Measurements from ENCODE around the gene CCAR1. TPM values are rescaled to one million over a fixed set of nuclear protein-coding genes. Genes with fewer than 3 reads are reported as not detected.
"Not testable (repeated sequence)": the region's sequence is repeated elsewhere in the genome, so short reads cannot be mapped to it uniquely, and the experiment has no call there.

The CCAR1 gene
- total RNA-seq, 1 donor from 2014 or later, result 124 TPM

- Mint-ChIP-seq H3K36me3 (no peaks in the 10 kb centered on the region), H3K27me3 (ENCODE audit: low read depth) (no peaks in the 10 kb centered on the region), H3K4me1 (no peaks in the 10 kb centered on the region), H3K27ac (no peak overlapping the region), H3K9me3 (no peaks in the 10 kb centered on the region), H3K4me3 (no peak overlapping the region)
- DNase-seq (ENCODE audit: low spot score in 2 of 2, unreplicated experiment in 2 of 2), result no peak
- TF ChIP-seq CTCF (IDR thresholded peaks at IDR 0.05; ENCODE audit: unreplicated experiment), result no peak
Observed at GRCh38 chr10:68837626-68838322, 116.7 kb downstream of the CCAR1 start.

- H3K9me3 Mint-ChIP-seq; H3K27me3 Mint-ChIP-seq (ENCODE audit: low read depth); H3K36me3 Mint-ChIP-seq; DNase-seq (ENCODE audit: low spot score in 2 of 2, unreplicated experiment in 2 of 2); H3K4me1 Mint-ChIP-seq; H3K4me3 Mint-ChIP-seq; H3K27ac Mint-ChIP-seq: not testable (repeated sequence)
Observed at GRCh38 chr10:68840650-68841049, 119.6 kb downstream of the CCAR1 start.

Small RNA genes within 50 kb of the gene (microRNA-seq; reads per million reads assigned to microRNA genes)
- not detected for gene MIR1254-1

Other genes with a start within 250 kb of the CCAR1 start
- 14.4 to 18.8 TPM (median 17.3 TPM) in 3 replicates for gene DNA2, start 249.3 kb upstream of the CCAR1 start, total RNA-seq
- gene SLC25A16, start 193.7 kb upstream of the CCAR1 start, total RNA-seq, result 18.6 to 23.1 TPM (median 22.1 TPM) in 3 replicates
- 34.2 to 35.7 TPM (median 35.6 TPM) in 3 replicates for gene TET1, start 160.9 kb upstream of the CCAR1 start, total RNA-seq
- gene STOX1, start 106.3 kb downstream of the CCAR1 start, total RNA-seq, result 2.5 to 3.0 TPM (median 2.6 TPM) in 3 replicates
- 48.9 to 51.1 TPM (median 48.9 TPM) in 3 replicates for gene DDX50, start 180.1 kb downstream of the CCAR1 start, total RNA-seq
- 39.8 to 42.6 TPM (median 42.1 TPM) in 3 replicates for gene DDX21, start 234.9 kb downstream of the CCAR1 start, total RNA-seq

All from mesothelial cell of epicardium (in vitro differentiated cells).